Measurements from ENCODE around the gene PANK4.

DNA sequence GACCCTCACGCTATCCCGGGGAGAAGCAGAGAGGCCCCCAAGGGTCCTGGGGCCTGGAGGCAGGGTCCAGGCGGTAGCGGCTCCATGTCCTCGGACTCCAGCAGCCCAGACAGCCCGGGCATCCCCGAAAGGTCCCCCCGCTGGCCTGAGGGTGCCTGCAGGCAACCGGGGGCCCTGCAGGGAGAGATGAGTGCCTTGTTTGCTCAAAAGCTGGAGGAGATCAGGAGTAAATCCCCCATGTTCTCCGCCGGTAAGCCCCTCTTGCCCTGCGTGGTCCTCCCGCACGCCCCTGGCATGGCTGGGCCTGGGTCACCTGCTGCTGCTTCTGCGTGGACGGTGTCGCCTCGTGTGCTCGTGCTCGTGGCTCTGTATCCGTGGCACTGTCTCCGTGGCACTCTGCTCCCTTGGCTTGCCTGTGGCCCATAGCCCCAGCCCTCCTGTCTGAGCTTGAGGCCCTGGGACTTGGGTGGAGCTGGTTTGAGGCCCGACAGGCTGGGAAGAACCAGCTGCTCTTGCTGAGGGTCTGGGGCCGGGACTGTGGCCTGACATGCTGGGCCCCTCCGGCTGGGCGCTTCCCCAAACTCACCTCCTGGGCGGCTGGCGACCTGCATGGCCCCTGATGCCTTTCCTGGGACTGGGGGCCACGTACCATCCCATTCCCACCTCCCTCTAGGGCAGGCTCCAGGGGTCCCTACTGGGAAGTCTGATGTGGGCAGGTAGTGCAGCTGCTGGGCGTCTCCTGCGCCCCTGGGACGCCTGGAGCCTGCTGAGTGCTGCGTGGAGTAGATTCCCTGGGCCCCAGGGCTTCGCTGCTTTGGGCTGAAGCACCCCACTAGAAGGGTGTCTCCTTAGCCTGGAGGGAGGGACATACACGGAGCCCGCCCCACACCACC lies 23.5 kb downstream of the PANK4 start:
- TF ChIP-seq, protein P1, sequence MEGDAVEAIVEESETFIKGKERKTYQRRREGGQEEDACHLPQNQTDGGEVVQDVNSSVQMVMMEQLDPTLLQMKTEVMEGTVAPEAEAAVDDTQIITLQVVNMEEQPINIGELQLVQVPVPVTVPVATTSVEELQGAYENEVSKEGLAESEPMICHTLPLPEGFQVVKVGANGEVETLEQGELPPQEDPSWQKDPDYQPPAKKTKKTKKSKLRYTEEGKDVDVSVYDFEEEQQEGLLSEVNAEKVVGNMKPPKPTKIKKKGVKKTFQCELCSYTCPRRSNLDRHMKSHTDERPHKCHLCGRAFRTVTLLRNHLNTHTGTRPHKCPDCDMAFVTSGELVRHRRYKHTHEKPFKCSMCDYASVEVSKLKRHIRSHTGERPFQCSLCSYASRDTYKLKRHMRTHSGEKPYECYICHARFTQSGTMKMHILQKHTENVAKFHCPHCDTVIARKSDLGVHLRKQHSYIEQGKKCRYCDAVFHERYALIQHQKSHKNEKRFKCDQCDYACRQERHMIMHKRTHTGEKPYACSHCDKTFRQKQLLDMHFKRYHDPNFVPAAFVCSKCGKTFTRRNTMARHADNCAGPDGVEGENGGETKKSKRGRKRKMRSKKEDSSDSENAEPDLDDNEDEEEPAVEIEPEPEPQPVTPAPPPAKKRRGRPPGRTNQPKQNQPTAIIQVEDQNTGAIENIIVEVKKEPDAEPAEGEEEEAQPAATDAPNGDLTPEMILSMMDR (IDR thresholded peaks at IDR 0.05), result no peak
- TF ChIP-seq POLR2A (IDR thresholded peaks at IDR 0.05), result no peak

Data from thyroid gland (tissue), 4 donors.